ENCODE measurements around the gene BCL11B.

- TF ChIP-seq CTCF (IDR thresholded peaks at IDR 0.05) (no peak), POLR2A (IDR thresholded peaks at IDR 0.05) (no peak)
These were observed 113.3 kb downstream of the BCL11B start for GRCh38 chr14:99158646-99159165.
